SK-N-MC (cell line): ENCODE results near the gene TTC31.
"Not testable (repeated sequence)": the region's sequence is repeated elsewhere in the genome, so short reads cannot be mapped to it uniquely, and the experiment has no call there.

Experiments used
- EZH2 ChIP-seq: fragments of 200-600 bp; sonication (generic); IDR thresholded peaks from one replicate; pipeline ENCODE4 v1.6.1; 2017; ENCODE audit warnings: antibody characterized with exemption
- FOXP2 ChIP-seq: optimal IDR thresholded peaks from 2 replicates; pipeline ENCODE3; 2011; ENCODE audit warnings: mild to moderate bottlenecking, moderate library complexity; ENCODE audit not compliant: insufficient read depth; ENCODE audit errors: extremely low read length, control extremely low read depth
- POLR2AphosphoS5 ChIP-seq: IDR thresholded peaks from 2 replicates; pipeline ENCODE4 v1.6.1; 2012; ENCODE audit warnings: mild to moderate bottlenecking, low read depth, low read length, borderline replicate concordance

DNA sequence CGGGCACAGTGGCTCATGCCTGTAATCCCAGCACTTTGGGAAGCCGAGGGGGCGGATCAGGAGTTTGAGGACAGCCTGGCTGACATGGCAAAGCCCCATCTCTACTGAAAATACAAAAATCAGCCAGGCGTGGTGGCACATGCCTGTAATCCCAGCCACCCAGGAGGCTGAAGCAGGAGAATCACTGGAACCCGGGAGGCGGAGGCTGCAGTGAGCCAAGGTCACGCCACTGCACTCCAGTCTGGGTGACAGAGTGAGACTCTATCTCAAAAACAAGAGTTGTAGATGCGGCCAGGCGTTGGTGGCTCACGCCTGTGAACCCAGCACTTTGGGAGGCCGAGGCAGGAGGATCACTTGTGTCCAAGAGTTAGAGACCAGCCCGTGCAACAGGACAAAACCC, 12.1 kb upstream of the TTC31 start:
- TF ChIP-seq EZH2, POLR2AphosphoS5, FOXP2: not testable (repeated sequence)
